GM12878 (cell line): Measurements from ENCODE around the gene RASL10A. TPM values are rescaled to one million over a fixed set of nuclear protein-coding genes. Genes with fewer than 3 reads are reported as not detected.

ENCODE experiments used
- ATAC-seq: fragments of 200-7000 bp; cut with Tn5 transposase; 3 replicates; pipeline ENCODE4 v1.9.1; 2020; ENCODE audit warnings: mild to moderate bottlenecking, moderate library complexity
- BruUV-seq: library from RNA; stranded (reverse); fragments of 400-500 nt; replicated peaks from 2 replicates; lab custom pipeline; 2021; lab: Mats Ljungman, UMichigan
- CTCF ChIA-PET: fragments of 300-600 bp; sonication (Branson Sonifier 250); formaldehyde crosslinking; extraction: SDS; loops from one replicate; lab custom pipeline; 2021; ENCODE audit warnings: inconsistent platforms; lab: Yijun Ruan, JAX
- POLR2A ChIA-PET: fragments of 350-600 bp; formaldehyde crosslinking; extraction: SDS; loops from one replicate; lab custom pipeline; 2021; ENCODE audit warnings: inconsistent platforms; lab: Charles Lee
- RAD21 ChIA-PET: fragments of 300-600 bp; sonication (Branson Sonifier 250); formaldehyde crosslinking; loops from one replicate; lab custom pipeline; 2023; ENCODE audit warnings: antibody characterized with exemption; ENCODE audit not compliant: unreplicated experiment; lab: Charles Lee
- SMC1A ChIA-PET: fragments of 300-600 bp; sonication (Branson Sonifier 250); formaldehyde crosslinking; loops from one replicate; lab custom pipeline; 2023; ENCODE audit not compliant: unreplicated experiment, uncharacterized antibody; lab: Charles Lee
- DNase-seq: peaks from one replicate; pipeline ENCODE4 v3.0.0-alpha.2; 2011; ENCODE audit warnings: low read depth, low spot score
- FAIRE-seq: peaks from 3 replicates; lab custom pipeline; 2011; peaks lifted over from hg19 to GRCh38; lab: Jason Lieb, UNC
- H2AFZ ChIP-seq: 2 replicates; pipeline ENCODE4 v1.6.0; 2011; ENCODE audit warnings: low read depth, low read length, control low read depth; ENCODE audit not compliant: control insufficient read depth
- H3K27ac ChIP-seq: 2 replicates; pipeline ENCODE4 v1.5.1; 2011; ENCODE audit warnings: control low read depth; ENCODE audit not compliant: control insufficient read depth, insufficient read depth
- H3K27me3 ChIP-seq, 2 experiments: replicated peaks in 1 of 2; 2 replicates each; pipeline versions ENCODE4 v1.6.0 to v1.6.1; 2011; ENCODE audit warnings: low read length in 1 of 2; ENCODE audit not compliant: control insufficient read depth in 2 of 2, insufficient read depth in 2 of 2
- H3K36me3 ChIP-seq, 2 experiments: 2 replicates each; pipeline ENCODE4 v1.5.1; 2011; ENCODE audit warnings: low read length in 1 of 2; ENCODE audit not compliant: control insufficient read depth in 2 of 2, insufficient read depth in 2 of 2
- H3K4me1 ChIP-seq: 2 replicates; pipeline ENCODE4 v1.6.1; 2011; ENCODE audit warnings: mild to moderate bottlenecking, low read length, moderate library complexity, mixed read lengths; ENCODE audit not compliant: control insufficient read depth, insufficient read depth
- H3K4me2 ChIP-seq: 2 replicates; pipeline ENCODE4 v1.6.0; 2011; ENCODE audit warnings: control low read depth; ENCODE audit not compliant: control insufficient read depth, insufficient read depth
- H3K4me3 ChIP-seq: fragments of 200-600 bp; sonication (generic); 2 replicates; pipeline ENCODE4 v1.5.1; 2016
- H3K79me2 ChIP-seq: 2 replicates; pipeline ENCODE4 v1.6.0; 2011; ENCODE audit warnings: low read length; ENCODE audit not compliant: control insufficient read depth, insufficient read depth
- H3K9ac ChIP-seq: 2 replicates; pipeline ENCODE4 v1.8.0; 2011; ENCODE audit warnings: low read length, control low read depth, mixed read lengths; ENCODE audit not compliant: control insufficient read depth, insufficient read depth
- H3K9me3 ChIP-seq: replicated peaks from 3 replicates; pipeline ENCODE4 v1.5.1; 2011; ENCODE audit warnings: mild to moderate bottlenecking, low read length; ENCODE audit not compliant: control insufficient read depth, insufficient read depth
- H4K20me1 ChIP-seq: 2 replicates; pipeline ENCODE4 v1.6.0; 2011; ENCODE audit not compliant: control insufficient read depth, insufficient read depth
- CHD2 ChIP-seq: IDR thresholded peaks from 2 replicates; pipeline ENCODE4 v1.6.1; 2011; ENCODE audit warnings: low read depth, low read length, improper control_type of control experiment, borderline replicate concordance
- EP300 ChIP-seq, 2 experiments: fragments of 150-350 bp in 1 of 2; IDR thresholded peaks; 2 replicates each; pipeline ENCODE4 v1.6.1; 2011 to 2012; ENCODE audit warnings: low read depth in 2 of 2, low read length in 2 of 2, borderline replicate concordance in 1 of 2, improper control_type of control experiment in 1 of 2, inconsistent platforms in 1 of 2; ENCODE audit not compliant: control insufficient read depth in 1 of 2
- FOXM1 ChIP-seq: IDR thresholded peaks from 2 replicates; pipeline ENCODE4 v1.6.1; 2012; ENCODE audit warnings: low read depth, mild to moderate bottlenecking, inconsistent platforms, low read length, moderate library complexity
- IRF4 ChIP-seq: IDR thresholded peaks from 2 replicates; pipeline ENCODE4 v1.6.1; 2011; ENCODE audit warnings: low read depth, low read length
- NFXL1 ChIP-seq: fragments of 450-650 bp; IDR thresholded peaks from 2 replicates; pipeline ENCODE4 v1.6.1; 2017; ENCODE audit warnings: antibody characterized with exemption, mild to moderate bottlenecking, borderline replicate concordance
- SIX5 ChIP-seq: IDR thresholded peaks from 2 replicates; pipeline ENCODE4 v1.6.1; 2011; ENCODE audit warnings: mild to moderate bottlenecking, low read depth, low read length, moderate library complexity; ENCODE audit not compliant: severe bottlenecking
- SP1 ChIP-seq: IDR thresholded peaks from one replicate; pipeline ENCODE4 v1.6.1; 2011; ENCODE audit warnings: low read depth, low read length
- SREBF1 ChIP-seq: IDR thresholded peaks from 2 replicates; pipeline ENCODE4 v1.6.1; 2012; ENCODE audit warnings: mild to moderate bottlenecking, low read length
- STAT1 ChIP-seq: fragments of 450-650 bp; conservative IDR thresholded peaks from 2 replicates; pipeline ENCODE4 v1.6.1; 2014; ENCODE audit warnings: antibody characterized with exemption, mild to moderate bottlenecking
- STAT3 ChIP-seq: IDR thresholded peaks from 2 replicates; pipeline ENCODE4 v1.6.1; 2011; ENCODE audit warnings: low read depth, low read length, improper control_type of control experiment
- SUPT20H ChIP-seq: IDR thresholded peaks from 2 replicates; pipeline ENCODE4 v1.6.1; 2011; ENCODE audit warnings: low read depth, mild to moderate bottlenecking, low read length, moderate library complexity, borderline replicate concordance; ENCODE audit not compliant: control insufficient read depth
- ZBED1 ChIP-seq: IDR thresholded peaks from 2 replicates; pipeline ENCODE4 v1.6.1; 2016; ENCODE audit warnings: borderline replicate concordance
- ZZZ3 ChIP-seq: IDR thresholded peaks from 2 replicates; pipeline ENCODE4 v1.6.1; 2011; ENCODE audit warnings: low read depth; ENCODE audit not compliant: control insufficient read depth, insufficient read length
- WGBS: methylation state at CpG from one replicate; pipeline ENCODE4 v1.1.6; 2016; ENCODE audit warnings: low lambda C conversion rate; ENCODE audit not compliant: insufficient replicate concordance, insufficient coverage; ENCODE audit errors: missing lambda C conversion rate; 5-methylcytosine and 5-hydroxymethylcytosine counted together
- in situ Hi-C: fragments of 300-500 bp; cut with MboI; formaldehyde crosslinking; loops from 9 replicates; pipeline ENCODE4 v1.14.3; 2018; ENCODE audit warnings: mixed read lengths
- intact Hi-C: fragments of 100-400 bp; cut with micrococcal nuclease; formaldehyde crosslinking; loops from one replicate; pipeline ENCODE4 v1.14.2; 2022; ENCODE audit not compliant: unreplicated experiment
- polyA plus RNA-seq, 11 experiments: library from polyadenylated mRNA; depleted of rRNA in 4 of 11; unstranded in 6 of 11; stranded (reverse) in 5 of 11; fragments of >200 nt; fragmentation: Nextera tagmentation in 4 of 11; fragmentation: Illumina TruSeq in 1 of 11; extraction: Ambion mirVana in 4 of 11; extraction: Trizol in 1 of 11; gene quantifications; 1 replicate in 1 of 11; 2 replicates in 10 of 11; pipeline versions ENCODE4 v1.2.1 to v1.2.3, GENCODE V29; 2011 to 2016; ENCODE audit warnings: inconsistent platforms in 2 of 11, missing spikeins in 2 of 11, low read depth in 1 of 11
- total RNA-seq, 4 experiments: library from RNA; depleted of rRNA in 3 of 4; stranded (reverse); fragments of >200 nt in 3 of 4; fragmentation: Illumina TruSeq in 1 of 4; extraction: Trizol in 1 of 4; gene quantifications; 2 replicates each; pipeline versions ENCODE4 v1.2.1 to v1.2.3, GENCODE V29; 2013 to 2021
- TF ChIP-seq, protein P1 (sequence below): fragments of 450-650 bp; IDR thresholded peaks from 2 replicates; pipeline ENCODE4 v1.6.1; 2017; ENCODE audit warnings: mild to moderate bottlenecking

Gene RASL10A
- total and polyA plus RNA-seq, 10 of the 15 experiments (the other 5 are each of a cell fraction or from before 2014, with no cell fraction given): 0.12 to 0.46 (median 0.21) TPM; not detected in 6

DNA sequence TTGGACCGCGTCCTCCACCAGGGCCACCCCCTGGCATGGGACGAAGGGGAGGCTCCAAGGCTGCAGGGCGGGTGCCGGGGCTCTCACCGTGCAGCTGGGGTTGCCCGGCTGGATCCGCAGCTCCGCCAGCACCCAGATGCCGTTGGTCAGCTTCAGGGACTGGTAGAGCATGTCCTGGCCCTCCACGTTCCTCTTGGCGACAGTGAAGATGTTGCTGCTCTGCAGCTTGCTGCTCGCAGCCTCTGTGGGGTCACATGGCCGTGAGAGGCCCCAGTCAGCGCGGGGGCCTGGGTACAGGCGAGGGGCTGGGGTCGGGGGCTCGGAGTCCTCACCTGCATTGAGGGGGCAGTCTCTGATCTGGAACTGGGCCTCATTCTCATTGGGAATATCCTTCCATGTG is 14.8 kb upstream of the RASL10A start (continued):
- TF ChIP-seq, protein P1, sequence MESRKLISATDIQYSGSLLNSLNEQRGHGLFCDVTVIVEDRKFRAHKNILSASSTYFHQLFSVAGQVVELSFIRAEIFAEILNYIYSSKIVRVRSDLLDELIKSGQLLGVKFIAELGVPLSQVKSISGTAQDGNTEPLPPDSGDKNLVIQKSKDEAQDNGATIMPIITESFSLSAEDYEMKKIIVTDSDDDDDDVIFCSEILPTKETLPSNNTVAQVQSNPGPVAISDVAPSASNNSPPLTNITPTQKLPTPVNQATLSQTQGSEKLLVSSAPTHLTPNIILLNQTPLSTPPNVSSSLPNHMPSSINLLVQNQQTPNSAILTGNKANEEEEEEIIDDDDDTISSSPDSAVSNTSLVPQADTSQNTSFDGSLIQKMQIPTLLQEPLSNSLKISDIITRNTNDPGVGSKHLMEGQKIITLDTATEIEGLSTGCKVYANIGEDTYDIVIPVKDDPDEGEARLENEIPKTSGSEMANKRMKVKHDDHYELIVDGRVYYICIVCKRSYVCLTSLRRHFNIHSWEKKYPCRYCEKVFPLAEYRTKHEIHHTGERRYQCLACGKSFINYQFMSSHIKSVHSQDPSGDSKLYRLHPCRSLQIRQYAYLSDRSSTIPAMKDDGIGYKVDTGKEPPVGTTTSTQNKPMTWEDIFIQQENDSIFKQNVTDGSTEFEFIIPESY: no peak
- no peak for TF ChIP-seq FOXM1
- TF ChIP-seq SIX5: no peak

DNA sequence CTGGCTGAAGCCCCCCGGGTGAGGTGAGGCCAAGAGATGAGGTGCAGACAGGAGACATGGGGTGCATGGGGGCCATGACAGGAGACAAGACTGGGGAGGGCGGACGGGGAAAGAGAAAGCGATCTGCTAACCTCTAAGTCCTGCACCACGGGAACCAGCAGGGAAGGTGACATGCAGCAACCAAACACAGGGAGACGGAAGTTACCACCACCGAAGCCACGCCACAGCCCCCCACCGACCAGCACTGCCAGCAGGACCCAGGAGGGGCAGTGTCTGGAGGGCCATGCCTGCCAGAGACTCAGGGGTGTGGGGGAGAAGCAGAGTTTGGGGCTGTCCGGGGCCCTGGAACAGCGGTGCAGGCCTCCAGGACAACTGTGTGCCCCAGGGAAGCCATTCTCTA is 14.1 kb upstream of the RASL10A start:
- no peak for ATAC-seq
- Histone ChIP-seq H3K27ac (no peak overlapping the region), H3K4me1 (no peaks in the 10 kb centered on the region), H3K9me3 (no peaks in the 10 kb centered on the region), H3K27me3 (no peaks in the 10 kb centered on the region), H3K4me2 (no peak overlapping the region), H3K9ac (no peak overlapping the region), H3K4me3 (no peak overlapping the region), H3K36me3 (peaks cover 5 to 52% of the 10 kb centered on the region in 2 experiments; a peak in 3 of 4 replicates), H4K20me1 (no peaks in the 10 kb centered on the region), H3K79me2 (no peaks in the 10 kb centered on the region), H2AFZ (no peak overlapping the region)
- in situ Hi-C loops (no loop called here), intact Hi-C loops (no loop called here)
- no TSS peak for BruUV-seq
- no peak for FAIRE-seq
- no peak for DNase-seq
- ChIA-PET POLR2A (no interaction called here), SMC1A (no interaction called here), RAD21 (no interaction called here), CTCF (interaction anchor here (0.6 kb wide), 1 partner anchor 662 kb away, joined by 3 read pairs; no protein-coding TSS in a partner anchor)
- TF ChIP-seq ZZZ3 (no peak), CHD2 (no peak), IRF4 (no peak), STAT3 (no peak), SUPT20H (no peak), SP1 (no peak), STAT1 (no peak), SREBF1 (no peak), EP300 (IDR thresholded peaks at IDR 0.05; ENCODE audit: borderline replicate concordance in 1 of 2, control insufficient read depth in 1 of 2, low read depth in 2 of 2, low read length in 2 of 2) (no peak), ZBED1 (no peak), NFXL1 (no peak)
- 93% methylated on average over 11 of the region's 11 CpGs for WGBS
